Measurements from ENCODE around the gene ANO10.

DNA sequence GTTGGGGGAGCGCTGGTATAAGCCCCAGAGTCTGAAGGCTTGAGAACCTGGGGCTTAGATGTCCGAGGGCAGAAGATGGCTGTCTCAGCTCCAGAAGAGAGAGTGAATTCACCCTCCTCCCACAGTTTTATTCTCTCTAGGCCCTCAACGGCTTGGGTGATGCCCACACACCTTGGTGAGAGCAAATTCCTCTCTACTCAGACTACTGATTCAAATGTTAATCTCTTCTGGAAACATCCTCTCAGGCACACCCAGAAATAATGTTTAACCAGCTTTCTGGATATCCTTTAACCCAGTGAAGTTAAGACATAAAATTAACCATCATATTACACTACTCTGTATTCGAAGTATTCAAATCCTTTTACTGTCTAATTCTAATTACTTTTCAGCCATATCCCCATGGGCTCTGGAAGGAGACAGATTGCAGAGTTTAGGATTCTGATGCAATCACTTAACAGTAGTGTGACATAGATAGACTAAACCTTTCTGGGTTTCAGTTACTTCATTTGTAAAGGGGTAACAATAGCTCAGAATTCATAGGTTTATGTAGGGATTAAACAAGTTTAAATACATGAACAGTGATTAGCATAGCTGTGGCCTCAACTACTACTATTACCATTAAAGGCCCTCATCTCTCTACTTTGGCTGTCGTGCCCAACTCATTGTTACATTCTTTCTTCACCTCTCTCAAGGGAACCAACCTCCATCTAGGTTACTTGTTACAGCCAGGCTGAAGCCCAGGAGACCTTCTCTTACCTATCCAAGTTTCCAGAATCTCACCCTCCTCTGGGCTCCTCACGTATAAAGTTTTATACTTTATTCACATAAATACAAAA is 25.7 kb upstream of the ANO10 start:
- no peak for TF ChIP-seq POLR2A (IDR thresholded peaks at IDR 0.05)
- TF ChIP-seq, protein P1, sequence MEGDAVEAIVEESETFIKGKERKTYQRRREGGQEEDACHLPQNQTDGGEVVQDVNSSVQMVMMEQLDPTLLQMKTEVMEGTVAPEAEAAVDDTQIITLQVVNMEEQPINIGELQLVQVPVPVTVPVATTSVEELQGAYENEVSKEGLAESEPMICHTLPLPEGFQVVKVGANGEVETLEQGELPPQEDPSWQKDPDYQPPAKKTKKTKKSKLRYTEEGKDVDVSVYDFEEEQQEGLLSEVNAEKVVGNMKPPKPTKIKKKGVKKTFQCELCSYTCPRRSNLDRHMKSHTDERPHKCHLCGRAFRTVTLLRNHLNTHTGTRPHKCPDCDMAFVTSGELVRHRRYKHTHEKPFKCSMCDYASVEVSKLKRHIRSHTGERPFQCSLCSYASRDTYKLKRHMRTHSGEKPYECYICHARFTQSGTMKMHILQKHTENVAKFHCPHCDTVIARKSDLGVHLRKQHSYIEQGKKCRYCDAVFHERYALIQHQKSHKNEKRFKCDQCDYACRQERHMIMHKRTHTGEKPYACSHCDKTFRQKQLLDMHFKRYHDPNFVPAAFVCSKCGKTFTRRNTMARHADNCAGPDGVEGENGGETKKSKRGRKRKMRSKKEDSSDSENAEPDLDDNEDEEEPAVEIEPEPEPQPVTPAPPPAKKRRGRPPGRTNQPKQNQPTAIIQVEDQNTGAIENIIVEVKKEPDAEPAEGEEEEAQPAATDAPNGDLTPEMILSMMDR (IDR thresholded peaks at IDR 0.05) = no peak

All from heart left ventricle (tissue), 13 donors.